GM18526 (cell line): ENCODE results near the gene NEUROG3.

Source experiments
- POLR2A ChIP-seq: IDR thresholded peaks from 3 replicates; pipeline ENCODE4 v1.6.1; 2011; ENCODE audit not compliant: insufficient read length; ENCODE audit errors: extremely low read depth

NEUROG3 gene

GRCh38 chr10:69573056-69573806 lies at the start of gene NEUROG3:
NEUROG3 (minus strand) TSS chr10:69573422; CDS start chr10:69573043, 379 bp downstream.
- TF ChIP-seq POLR2A: no peak

GRCh38 chr10:69620625-69621024 lies 47.4 kb upstream of the NEUROG3 start:
- TF ChIP-seq POLR2A: no peak

GRCh38 chr10:69619626-69620025 lies 46.4 kb upstream of the NEUROG3 start:
- TF ChIP-seq POLR2A: no peak

DNA sequence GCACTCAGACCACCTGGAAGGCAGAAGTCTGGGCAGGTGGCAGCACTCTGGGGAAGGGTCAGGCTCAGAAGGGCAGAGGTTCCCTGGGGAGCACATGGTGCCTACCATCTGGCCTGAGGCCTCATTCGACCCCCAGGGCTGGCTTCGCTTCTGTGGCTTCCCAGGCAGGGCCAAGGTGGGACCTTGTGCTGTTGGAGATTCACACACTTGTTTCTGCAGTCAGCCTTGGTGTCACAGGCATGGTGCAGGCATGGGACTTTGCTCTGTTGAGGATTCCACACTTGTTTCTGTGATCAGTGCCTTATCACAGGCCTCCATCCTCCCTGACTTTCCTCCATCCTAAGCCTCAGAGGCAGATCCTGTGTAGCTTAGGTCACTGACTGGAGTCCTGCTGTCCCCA lies 45.5 kb upstream of the NEUROG3 start:
- TF ChIP-seq POLR2A: no peak

- TF ChIP-seq POLR2A: no peak
These were observed 43.1 kb upstream of the NEUROG3 start for GRCh38 chr10:69616358-69616757.

GRCh38 chr10:69614130-69614529 lies 40.9 kb upstream of the NEUROG3 start:
- no peak for TF ChIP-seq POLR2A

- no peak for TF ChIP-seq POLR2A
These were observed 39.5 kb upstream of the NEUROG3 start for GRCh38 chr10:69612760-69613159.

GRCh38 chr10:69609077-69609476 lies 35.9 kb upstream of the NEUROG3 start:
- no peak for TF ChIP-seq POLR2A

- TF ChIP-seq POLR2A: no peak
These were observed 27.6 kb upstream of the NEUROG3 start for GRCh38 chr10:69600761-69601330.

- no peak for TF ChIP-seq POLR2A
These were observed 15.1 kb upstream of the NEUROG3 start for GRCh38 chr10:69588358-69588757.

- TF ChIP-seq POLR2A: no peak
These were observed 11.4 kb upstream of the NEUROG3 start for GRCh38 chr10:69584624-69585023.

- no peak for TF ChIP-seq POLR2A
These were observed 9.9 kb upstream of the NEUROG3 start for GRCh38 chr10:69583106-69583505.

- TF ChIP-seq POLR2A: no peak
These were observed 7.2 kb upstream of the NEUROG3 start for GRCh38 chr10:69580435-69580834.

- no peak for TF ChIP-seq POLR2A
These were observed 6.3 kb upstream of the NEUROG3 start for GRCh38 chr10:69579464-69580060.

- TF ChIP-seq POLR2A: no peak
These were observed 5.3 kb upstream of the NEUROG3 start for GRCh38 chr10:69578508-69578991.
